Glomerular endothelial cell (primary cell): ENCODE data around the gene RGS10. TPM values are rescaled to one million over a fixed set of nuclear protein-coding genes. Genes with fewer than 3 reads are reported as not detected.
"Not testable (repeated sequence)": the region's sequence is repeated elsewhere in the genome, so short reads cannot be mapped to it uniquely, and the experiment has no call there.

Experiments
- DNase-seq: peaks from one replicate; pipeline ENCODE4 v3.0.0-alpha.2; 2011; ENCODE audit warnings: low read depth, low spot score; ENCODE audit errors: extremely low read depth
- total RNA-seq: library from RNA; depleted of rRNA; stranded (reverse); fragments of >200 nt; gene quantifications from 2 replicates; pipeline ENCODE4 v1.2.3, GENCODE V29; 2015

The RGS10 gene, protein sequence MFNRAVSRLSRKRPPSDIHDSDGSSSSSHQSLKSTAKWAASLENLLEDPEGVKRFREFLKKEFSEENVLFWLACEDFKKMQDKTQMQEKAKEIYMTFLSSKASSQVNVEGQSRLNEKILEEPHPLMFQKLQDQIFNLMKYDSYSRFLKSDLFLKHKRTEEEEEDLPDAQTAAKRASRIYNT
- 50.2 and 67.1 TPM in 2 replicates for total RNA-seq

DNA sequence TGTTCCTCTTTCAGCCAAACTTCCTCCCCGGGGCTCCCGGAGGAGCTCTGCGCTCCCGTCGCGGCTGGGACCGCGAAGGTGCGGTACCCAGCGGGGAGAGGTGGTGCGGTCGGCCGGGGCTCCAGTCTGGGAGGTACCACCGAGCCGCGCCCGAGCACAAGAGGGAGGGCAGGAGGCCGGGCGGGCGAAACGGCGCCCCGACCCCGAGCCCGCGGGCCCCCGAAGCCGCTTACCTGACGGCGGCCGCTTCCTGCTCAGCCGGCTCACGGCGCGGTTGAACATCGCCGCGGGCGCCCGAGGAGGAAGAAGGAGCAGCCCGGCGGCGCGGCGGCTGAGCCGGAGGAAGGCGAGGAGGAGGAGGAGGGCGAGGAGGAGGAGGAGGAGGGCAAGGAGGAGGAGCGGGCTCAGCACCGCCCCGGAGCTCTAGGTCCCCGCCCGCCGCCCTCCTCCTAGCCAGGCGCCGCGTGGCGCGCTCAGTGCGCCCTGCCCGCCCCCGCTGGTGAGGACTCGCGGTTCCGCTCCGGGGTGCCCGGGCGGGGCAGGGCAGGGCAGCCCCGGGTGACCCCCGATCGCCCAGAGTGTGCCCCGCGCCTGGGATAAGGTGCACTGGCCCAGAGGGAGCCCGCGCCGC lies at the start of gene RGS10:
Gene RGS10, minus strand, starts transcription at position 363 of the 631 bp plus-strand sequence. Its CDS starts 81 bp downstream, at position 282.
- no peak for DNase-seq

- no peak for DNase-seq
These were observed 45.6 kb upstream of the RGS10 start for GRCh38 chr10:119588071-119588470.

GRCh38 chr10:119578355-119578754 lies 35.8 kb upstream of the RGS10 start:
- DNase-seq, result no peak

DNA sequence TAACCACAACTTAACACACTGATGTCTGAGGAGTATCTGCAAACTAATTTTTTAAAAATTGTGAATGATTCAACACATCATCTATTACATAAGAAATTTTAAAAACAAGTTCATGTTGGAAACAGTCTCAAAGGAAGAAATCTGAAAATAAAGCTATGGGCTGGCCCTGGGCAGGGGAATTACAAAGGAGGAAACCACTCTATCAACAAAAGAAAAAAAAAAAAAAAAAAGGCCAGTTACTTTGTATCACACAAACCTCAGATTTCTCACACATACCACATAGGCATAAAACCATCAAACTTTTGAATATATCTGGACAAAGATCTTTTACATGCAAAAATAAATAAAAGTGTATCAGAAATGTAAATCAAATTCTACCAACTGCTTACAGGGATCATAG lies 33.5 kb upstream of the RGS10 start:
- no peak for DNase-seq

GRCh38 chr10:119575506-119575905 lies 33.0 kb upstream of the RGS10 start:
- DNase-seq, result no peak

DNA sequence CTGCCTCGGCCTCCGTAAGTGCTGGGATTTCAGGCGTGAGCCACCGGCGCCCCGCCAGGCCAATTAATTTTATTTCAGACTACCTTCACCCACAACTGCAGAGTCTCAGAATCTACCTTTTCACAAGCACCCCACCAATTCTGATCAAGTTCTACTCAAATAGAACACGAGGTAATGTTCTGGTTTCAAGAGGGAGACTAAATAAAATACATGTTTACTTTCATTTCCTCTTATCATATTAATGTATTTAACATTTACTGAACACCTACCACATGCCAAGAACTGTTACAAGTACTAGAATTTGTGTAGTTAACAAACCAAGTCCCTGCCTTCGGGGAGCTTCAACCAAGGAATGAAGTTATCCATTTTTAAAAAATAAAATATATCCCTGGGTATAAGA lies 25.5 kb upstream of the RGS10 start:
- DNase-seq, result no peak

DNA sequence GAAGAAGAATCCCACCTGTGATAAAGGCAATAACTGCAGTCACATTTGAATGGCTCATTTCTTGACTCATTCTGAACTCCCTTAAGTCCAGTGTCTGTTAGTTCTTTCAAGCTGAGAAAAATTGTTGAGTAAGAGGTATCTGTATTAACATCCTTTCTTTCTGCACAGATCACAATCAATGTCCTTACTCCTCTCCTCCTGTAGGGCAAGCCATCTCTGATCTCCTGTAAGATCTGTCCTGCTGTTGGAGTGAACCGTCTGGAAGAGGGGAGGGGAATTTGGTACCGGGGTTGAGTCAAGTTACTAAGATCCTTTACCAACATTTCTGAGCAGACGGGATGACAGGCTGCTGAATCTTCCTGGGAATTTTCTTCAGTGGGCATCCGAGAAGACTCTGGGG lies 19.6 kb upstream of the RGS10 start:
- DNase-seq, result no peak

DNA sequence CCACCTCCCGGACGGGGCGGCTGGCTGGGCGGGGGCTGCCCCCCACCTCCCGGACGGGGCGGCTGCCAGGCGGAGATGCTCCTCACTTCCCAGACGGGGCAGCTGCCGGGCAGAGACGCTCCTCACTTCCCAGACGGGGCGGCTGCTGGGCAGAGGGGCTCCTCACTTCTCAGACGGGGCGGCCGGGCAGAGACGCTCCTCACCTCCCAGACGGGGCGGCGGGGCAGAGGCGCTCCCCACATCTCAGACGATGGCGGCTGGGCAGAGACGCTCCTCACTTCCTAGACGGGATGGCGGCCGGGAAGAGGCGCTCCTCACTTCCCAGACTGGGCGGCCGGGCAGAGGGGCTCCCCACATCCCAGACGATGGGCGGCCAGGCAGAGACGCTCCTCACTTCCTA lies 17.0 kb upstream of the RGS10 start:
- not testable (repeated sequence) for DNase-seq

- not testable (repeated sequence) for DNase-seq
These were observed 13.6 kb upstream of the RGS10 start for GRCh38 chr10:119556081-119556480.

- no peak for DNase-seq
These were observed 12.8 kb upstream of the RGS10 start for GRCh38 chr10:119555178-119555784.

DNA sequence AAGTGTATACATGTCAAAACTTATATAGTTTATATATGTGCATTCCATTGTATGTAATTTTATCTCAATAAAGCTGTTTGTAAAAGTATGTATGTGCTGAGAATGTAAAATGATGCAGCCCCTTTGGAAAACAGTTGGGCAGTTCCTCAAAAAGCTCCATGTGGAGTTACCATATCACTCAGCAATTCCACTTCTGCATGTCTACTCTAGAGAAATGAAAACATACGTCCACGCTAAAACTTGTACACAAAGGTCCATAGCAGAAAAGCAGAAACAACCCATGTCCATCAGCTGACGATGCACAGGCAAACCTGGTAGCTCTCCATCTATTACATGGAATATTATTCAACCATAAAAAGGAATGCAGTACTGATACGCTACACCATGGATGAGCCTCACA lies 8.3 kb upstream of the RGS10 start:
- DNase-seq, result no peak

DNA sequence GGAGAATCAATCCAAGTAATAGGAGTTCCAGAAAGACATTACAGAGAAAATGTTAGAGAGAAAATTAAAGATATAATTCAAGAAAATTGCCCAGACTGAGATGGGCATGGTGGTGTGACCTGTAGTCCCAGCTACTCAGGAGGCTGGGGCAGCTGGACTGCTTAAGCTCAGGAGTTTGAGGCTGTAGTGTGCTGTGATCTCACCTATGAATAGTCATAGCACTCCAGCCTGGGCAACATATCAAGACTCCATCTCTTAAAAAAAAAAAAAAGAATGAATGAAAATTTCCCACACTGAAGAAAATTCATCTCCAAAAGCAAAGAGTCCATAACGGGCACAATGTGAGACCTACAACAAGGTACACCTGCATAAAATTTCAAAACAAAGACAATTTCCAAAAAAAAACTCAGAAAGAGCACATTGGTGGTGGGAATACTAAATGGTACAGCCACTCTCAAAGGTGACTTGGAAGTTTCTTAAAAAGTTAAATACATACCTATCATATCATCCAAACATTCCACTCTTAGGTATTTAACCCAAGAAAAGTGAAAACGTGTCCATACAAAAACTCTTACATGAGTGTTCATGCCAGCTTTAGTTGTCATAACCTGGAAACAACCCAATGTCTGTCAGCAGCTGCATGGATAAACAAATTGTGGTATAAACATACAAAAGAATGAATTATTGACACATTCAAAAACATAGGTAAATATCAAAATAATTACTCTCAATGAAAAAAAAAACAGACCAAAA lies 6.9 kb upstream of the RGS10 start:
- DNase-seq, result no peak

DNA sequence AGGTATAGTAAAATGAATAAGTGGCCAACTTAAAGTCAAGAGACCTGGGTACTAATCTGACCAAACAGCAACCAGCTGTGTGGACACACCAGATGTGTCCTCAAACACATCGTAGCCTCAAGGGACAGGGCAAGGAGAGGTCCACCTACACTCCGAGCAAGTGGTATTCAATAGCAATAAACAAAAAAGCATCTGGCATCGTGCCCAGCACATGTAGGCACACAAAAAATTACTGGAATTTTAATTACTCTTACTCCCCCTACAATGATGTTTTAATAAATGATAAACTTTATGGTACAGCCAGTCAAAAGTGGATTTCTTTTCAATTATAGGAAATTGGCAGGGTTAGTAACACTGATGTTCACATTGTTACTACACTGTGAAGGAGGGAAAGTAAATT lies 3.5 kb upstream of the RGS10 start:
- DNase-seq, result no peak

DNA sequence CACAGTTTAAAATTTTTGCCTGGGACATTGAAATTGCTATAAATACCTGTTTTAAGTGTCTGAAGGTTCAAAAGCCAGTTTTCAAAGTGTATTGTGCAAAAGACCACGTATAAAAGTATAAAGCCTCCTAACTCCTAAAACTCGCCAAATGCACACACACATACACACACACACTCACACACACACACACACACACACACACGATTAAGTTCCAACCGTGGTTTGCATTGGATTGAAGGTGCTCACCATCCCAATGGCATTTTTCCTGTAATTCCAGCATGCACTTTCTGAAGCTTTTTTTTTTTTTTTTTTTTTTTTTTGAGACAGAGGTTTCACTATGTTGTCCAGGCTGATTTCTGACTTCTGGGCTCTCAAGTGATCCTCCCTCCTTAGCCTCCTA lies 2.8 kb upstream of the RGS10 start:
- no peak for DNase-seq

- DNase-seq, result no peak
These were observed 1.5 kb upstream of the RGS10 start for GRCh38 chr10:119543814-119544642.

GRCh38 chr10:119542988-119543813 lies 682 bp upstream of the RGS10 start:
- no peak for DNase-seq

DNA sequence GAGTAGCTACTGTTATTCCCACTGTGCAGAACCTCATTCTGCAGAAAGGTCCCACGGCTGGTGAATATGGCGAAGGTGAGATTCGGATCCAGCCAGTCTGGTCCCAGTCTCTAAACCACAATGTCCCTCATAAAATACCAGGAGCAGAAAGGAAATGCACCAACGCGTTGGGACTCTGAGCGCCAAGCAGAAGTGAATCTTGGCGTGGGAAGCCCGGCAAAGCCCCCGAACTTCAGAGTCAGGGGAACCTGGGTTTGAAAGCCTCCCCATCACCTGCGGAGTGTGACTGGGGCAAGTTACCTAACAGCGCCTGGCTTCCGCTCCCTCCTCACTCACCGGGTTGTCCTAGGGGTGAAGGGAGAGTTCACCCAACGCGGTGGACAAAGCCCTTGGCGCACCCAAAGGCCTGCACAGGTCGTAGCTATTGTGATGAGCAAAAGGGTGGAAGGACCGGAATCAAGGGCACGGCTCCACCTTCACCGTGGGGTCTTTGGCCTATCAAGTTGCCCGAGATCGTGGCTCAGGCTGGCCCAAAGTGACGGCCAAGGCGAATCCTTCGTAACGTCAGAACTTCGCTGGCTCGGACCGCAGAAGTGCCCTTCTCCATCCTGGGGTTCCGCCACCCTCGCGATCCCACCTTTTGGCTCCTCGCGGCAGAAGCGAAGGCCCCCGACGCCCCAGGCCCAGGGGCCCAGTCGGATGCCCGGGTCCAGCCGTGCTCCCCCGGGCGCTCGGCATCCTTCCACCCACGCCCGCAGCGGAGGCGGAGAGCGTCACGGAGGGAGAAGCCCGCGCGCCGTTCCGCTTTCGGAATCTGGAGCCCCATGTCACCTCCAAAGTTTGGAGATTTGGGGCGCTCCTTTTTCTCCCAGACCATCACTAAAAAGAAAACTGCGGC lies 811 bp downstream of the RGS10 start:
- DNase-seq, result no peak

- DNase-seq, result no peak
These were observed 1.5 kb downstream of the RGS10 start for GRCh38 chr10:119541046-119541445.

DNA sequence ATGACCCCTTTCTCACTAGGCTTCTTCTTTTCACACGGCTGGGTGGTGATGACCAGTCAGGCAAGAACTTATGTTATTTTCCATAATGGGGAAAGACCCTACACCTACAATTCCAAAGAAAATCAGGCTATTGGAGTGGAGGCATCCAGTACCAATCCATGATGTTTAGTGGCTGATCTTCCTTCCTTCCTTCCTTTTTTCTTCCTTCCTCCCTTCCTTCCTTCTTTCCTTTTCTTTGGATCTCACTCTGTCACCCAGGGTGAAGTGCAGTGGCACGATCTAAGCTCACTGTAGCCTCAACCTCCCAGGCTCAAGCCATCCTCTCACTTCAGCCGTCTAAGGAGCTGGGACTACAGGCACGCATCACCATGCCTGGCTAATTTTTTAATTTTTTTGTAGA lies 2.5 kb downstream of the RGS10 start:
- DNase-seq, result no peak
